Neural crest cell (in vitro differentiated cells): ENCODE results near the gene UBE2H. TPM values are rescaled to one million over a fixed set of nuclear protein-coding genes. Genes with fewer than 3 reads are reported as not detected.

ENCODE experiments used
- DNase-seq: peaks from one replicate; pipeline ENCODE4 v3.0.0; 2021; ENCODE audit warnings: low read depth, mixed read lengths, low spot score
- H3K27ac Mint-ChIP-seq: one replicate; pipeline ENCODE4 v1.8.0; 2021; ENCODE audit warnings: mild to moderate bottlenecking, mixed read lengths; ENCODE audit not compliant: unreplicated experiment
- H3K27me3 Mint-ChIP-seq: 2 replicates; pipeline ENCODE4 v1.8.0; 2021; ENCODE audit warnings: low read depth, mild to moderate bottlenecking, mixed read lengths
- H3K36me3 Mint-ChIP-seq: 2 replicates; pipeline ENCODE4 v1.8.0; 2021; ENCODE audit warnings: low read depth, mild to moderate bottlenecking, mixed read lengths
- H3K4me1 Mint-ChIP-seq: 2 replicates; pipeline ENCODE4 v1.8.0; 2021; ENCODE audit warnings: mixed read lengths
- H3K4me3 Mint-ChIP-seq: one replicate; pipeline ENCODE4 v1.8.0; 2021; ENCODE audit warnings: mild to moderate bottlenecking, mixed read lengths
- H3K9me3 Mint-ChIP-seq: 2 replicates; pipeline ENCODE4 v1.8.0; 2021; ENCODE audit warnings: mixed read lengths
- total RNA-seq: library from RNA; stranded (reverse); gene quantifications from 2 replicates; pipeline ENCODE4 v1.2.1, GENCODE V29; 2021
- TF ChIP-seq, protein P1 (sequence below): fragments of 200-600 bp; sonication (generic); conservative IDR thresholded peaks from 2 replicates; pipeline ENCODE4 v1.5.0; 2021; ENCODE audit warnings: antibody characterized with exemption, mild to moderate bottlenecking

Gene UBE2H
- total RNA-seq, 1 donor from 2014 or later: 43.4 TPM

DNA sequence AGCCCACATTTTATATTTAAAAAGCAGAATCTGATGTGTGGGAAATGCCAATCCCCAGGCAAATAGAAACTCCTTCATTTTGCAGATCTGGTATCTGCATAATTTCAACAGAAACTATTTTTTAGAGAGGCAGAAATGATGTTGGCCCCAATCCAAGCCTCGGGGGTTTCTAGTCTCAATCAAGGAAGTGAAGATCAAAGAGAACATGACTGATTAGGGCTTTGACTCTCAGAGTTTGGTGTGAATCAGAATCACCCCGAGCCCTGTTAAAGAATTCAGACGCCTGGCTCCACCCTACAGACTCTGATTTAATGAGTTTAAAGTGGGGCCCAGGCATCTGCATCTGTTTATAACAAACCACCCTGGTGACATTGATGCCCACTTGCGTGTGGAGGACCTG, 36.7 kb upstream of the UBE2H start:
- H3K36me3 Mint-ChIP-seq: no peaks in the 10 kb centered on the region
- DNase-seq: no peak
- peaks cover 17% of the 10 kb centered on the region for H3K4me1 Mint-ChIP-seq
- no peaks in the 10 kb centered on the region for H3K27me3 Mint-ChIP-seq
- H3K27ac Mint-ChIP-seq: no peak overlapping the region
- no peaks in the 10 kb centered on the region for H3K9me3 Mint-ChIP-seq
- H3K4me3 Mint-ChIP-seq: no peak overlapping the region
- TF ChIP-seq, protein P1, sequence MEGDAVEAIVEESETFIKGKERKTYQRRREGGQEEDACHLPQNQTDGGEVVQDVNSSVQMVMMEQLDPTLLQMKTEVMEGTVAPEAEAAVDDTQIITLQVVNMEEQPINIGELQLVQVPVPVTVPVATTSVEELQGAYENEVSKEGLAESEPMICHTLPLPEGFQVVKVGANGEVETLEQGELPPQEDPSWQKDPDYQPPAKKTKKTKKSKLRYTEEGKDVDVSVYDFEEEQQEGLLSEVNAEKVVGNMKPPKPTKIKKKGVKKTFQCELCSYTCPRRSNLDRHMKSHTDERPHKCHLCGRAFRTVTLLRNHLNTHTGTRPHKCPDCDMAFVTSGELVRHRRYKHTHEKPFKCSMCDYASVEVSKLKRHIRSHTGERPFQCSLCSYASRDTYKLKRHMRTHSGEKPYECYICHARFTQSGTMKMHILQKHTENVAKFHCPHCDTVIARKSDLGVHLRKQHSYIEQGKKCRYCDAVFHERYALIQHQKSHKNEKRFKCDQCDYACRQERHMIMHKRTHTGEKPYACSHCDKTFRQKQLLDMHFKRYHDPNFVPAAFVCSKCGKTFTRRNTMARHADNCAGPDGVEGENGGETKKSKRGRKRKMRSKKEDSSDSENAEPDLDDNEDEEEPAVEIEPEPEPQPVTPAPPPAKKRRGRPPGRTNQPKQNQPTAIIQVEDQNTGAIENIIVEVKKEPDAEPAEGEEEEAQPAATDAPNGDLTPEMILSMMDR: no peak

- H3K4me1 Mint-ChIP-seq: peaks cover 17% of the 10 kb centered on the region
- H3K4me3 Mint-ChIP-seq: no peak overlapping the region
- TF ChIP-seq, protein P1: no peak
- no peak for DNase-seq
- no peak overlapping the region for H3K27ac Mint-ChIP-seq
- H3K36me3 Mint-ChIP-seq: no peaks in the 10 kb centered on the region
- no peaks in the 10 kb centered on the region for H3K9me3 Mint-ChIP-seq
- H3K27me3 Mint-ChIP-seq: no peaks in the 10 kb centered on the region
Observed at GRCh38 chr7:129986600-129986999, 33.8 kb upstream of the UBE2H start.

DNA sequence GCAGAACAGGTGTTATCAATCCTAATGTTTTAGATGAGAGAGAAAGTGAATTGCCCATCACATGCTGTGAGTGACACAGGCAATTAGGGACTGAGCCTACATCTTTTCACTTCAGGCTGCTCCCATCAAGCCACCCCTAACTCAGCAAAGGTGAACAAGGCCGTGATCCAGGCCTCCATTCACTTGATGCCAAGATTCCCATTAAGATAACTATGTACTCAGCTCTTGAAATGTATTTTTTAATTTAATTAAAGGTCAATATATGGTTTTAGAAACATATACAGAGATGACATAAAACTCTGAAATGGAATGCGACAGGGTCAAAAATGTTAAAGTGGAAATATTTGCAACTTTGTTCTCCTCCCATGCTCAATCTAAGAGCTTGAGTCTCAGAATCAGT, 27.9 kb upstream of the UBE2H start:
- Mint-ChIP-seq H3K27ac (no peak overlapping the region), H3K9me3 (no peaks in the 10 kb centered on the region), H3K4me1 (no peaks in the 10 kb centered on the region), H3K36me3 (no peaks in the 10 kb centered on the region), H3K27me3 (no peaks in the 10 kb centered on the region), H3K4me3 (no peak overlapping the region)
- DNase-seq: no peak
- TF ChIP-seq, protein P1: no peak

DNA sequence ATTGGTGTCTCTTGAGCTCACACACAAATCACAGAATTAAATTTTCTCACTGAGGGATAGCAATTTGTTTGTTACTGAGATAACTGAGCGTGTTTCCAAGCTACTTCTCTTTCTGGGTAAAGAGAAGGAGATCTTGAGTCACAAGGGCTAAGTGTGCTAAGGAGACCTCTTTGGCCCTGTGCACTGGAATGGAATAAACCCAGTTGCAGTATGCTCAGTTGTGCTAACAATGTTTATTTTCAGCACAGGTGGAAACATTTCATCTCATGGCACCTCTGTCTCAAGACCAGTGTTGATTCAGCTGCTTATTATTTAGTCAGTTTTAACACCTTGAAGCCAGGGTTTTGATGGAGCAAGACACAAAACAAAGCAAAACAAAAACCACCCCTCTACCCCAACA, 22.5 kb upstream of the UBE2H start:
- Mint-ChIP-seq H3K27ac (no peak overlapping the region), H3K27me3 (no peaks in the 10 kb centered on the region), H3K36me3 (no peaks in the 10 kb centered on the region), H3K4me3 (no peak overlapping the region), H3K9me3 (no peaks in the 10 kb centered on the region), H3K4me1 (peaks cover 4% of the 10 kb centered on the region)
- TF ChIP-seq, protein P1: no peak
- DNase-seq: no peak

DNA sequence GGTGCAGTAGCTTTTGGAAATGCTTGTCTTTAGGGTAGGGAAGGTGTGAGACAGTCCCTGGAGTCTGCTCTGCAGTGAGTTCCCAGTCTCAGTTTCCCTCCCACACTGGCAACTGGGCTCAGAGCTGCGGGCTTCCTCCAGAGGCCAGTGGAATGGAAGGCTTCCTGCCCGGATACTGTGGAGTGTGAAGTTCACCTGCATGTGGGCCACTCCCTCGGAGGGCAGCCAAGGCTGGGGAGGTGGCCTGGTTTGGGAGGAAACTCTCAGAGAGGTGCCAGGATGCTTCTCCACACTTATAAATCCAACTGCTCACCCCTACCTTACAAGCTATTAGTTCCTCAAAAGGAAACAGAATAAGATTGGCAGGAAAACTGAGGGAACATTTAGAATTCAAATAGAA, 18.1 kb upstream of the UBE2H start:
- Mint-ChIP-seq H3K27ac (no peak overlapping the region), H3K4me1 (peaks cover 29% of the 10 kb centered on the region), H3K36me3 (no peaks in the 10 kb centered on the region), H3K9me3 (no peaks in the 10 kb centered on the region), H3K27me3 (no peaks in the 10 kb centered on the region), H3K4me3 (no peak overlapping the region)
- TF ChIP-seq, protein P1: no peak
- no peak for DNase-seq
